Measurements from ENCODE around the gene SLC6A20.

Gene SLC6A20

DNA sequence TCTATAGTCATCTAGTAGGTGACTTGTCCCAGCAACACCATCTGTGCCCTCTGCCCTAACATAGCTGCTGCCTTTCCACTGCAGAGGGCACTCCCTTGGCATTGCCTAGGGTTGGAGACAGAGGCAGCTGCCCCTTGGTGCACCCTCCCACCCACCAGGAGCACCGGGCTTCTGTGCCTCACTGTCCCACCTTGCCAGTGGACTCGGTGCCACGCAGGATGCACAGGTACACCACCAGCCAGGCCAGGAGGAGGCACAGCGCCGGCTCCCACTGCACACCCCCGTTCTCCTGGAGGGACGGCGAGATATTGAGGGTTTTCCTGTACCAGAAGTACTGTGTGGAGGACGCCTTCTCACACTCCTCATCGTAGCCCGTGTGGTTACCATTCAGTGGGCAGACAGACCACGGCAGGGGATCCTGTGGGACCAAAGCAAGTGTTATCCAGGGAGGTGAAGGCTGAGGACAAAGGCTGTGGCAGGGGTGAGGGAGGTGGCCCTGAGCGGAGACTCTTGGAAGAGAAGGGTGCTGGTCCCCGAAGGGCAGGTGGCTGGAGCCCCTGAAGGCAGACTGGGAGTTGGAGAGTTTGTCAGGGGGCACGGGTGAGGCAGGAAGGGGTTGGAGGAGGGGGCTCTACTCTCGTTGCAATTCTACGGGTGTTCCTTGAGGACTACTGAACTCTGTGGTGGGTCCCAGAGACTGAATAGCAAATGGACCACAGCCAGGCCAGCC, 20.6 kb downstream of the SLC6A20 start:
- Mint-ChIP-seq H3K36me3 (no peaks in the 10 kb centered on the region), H3K4me1 (peaks cover 12% of the 10 kb centered on the region), H3K9me3 (no peaks in the 10 kb centered on the region), H3K4me3 (no peak overlapping the region), H3K27me3 (no peaks in the 10 kb centered on the region), H3K27ac (no peak overlapping the region)

- Mint-ChIP-seq H3K36me3 (no peaks in the 10 kb centered on the region), H3K27ac (no peak overlapping the region), H3K9me3 (no peaks in the 10 kb centered on the region), H3K4me3 (no peak overlapping the region), H3K27me3 (no peaks in the 10 kb centered on the region), H3K4me1 (peaks cover 12% of the 10 kb centered on the region)
These were observed 21.5 kb downstream of the SLC6A20 start for GRCh38 chr3:45774581-45775521.

DNA sequence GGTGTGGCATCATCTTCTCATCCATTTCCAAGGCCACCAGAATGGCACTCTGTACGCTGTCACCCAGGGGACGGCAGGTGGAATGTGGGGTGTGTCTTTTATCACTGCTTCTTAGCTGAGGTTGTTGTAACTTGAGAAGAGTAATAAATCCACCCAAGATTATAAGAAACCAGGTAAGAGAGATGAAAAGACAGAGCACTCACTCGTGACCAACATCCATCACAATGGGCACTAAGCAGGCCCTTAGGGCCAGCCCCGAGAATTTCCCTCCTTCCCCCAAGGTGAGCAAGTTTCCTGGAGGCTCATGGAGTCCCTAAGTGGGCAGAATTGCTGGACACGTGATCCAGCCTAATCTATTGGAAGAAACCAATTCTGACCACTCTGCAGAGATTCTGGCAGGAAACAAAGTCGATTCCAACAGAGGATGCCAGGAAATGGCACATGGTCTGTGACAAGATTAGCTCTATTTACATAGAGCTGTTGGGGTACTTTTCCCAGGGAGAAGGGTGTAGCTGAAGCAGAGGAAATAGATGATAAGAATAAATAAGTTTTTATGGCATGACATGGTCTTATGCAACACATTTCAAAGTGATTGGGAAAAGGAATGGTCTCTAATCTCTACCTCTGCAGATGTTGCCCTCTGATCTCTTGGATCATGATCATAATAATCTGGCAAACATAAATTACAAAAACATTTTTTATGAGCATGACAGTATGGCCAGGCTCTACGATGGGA, 22.5 kb downstream of the SLC6A20 start:
- Mint-ChIP-seq H3K9me3 (no peaks in the 10 kb centered on the region), H3K4me1 (peaks cover 12% of the 10 kb centered on the region), H3K4me3 (no peak overlapping the region), H3K27me3 (no peaks in the 10 kb centered on the region), H3K36me3 (no peaks in the 10 kb centered on the region), H3K27ac (no peak overlapping the region)

DNA sequence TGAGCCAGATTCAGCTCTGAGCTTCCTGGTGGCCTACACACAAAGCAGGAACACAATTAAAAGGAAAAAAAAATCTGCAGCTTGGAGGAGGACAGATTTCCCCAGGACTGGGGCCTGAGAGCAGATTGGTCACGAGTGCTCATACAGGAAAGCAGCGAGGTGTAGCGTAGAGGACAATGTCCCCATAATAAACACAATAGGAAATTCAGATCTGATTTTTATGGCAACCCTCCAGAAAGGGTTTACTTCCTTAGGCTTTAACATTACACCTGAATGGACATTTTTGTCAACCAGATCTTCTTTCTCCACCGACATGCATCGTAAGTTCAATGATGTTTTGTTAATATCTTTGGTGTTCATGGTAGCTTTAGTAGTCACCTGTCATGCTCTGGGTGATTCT, 23.3 kb downstream of the SLC6A20 start:
- H3K4me1 Mint-ChIP-seq, result peaks cover 12% of the 10 kb centered on the region
- H3K27ac Mint-ChIP-seq, result peak overlapping the region; percentile 11
- no peak overlapping the region for H3K4me3 Mint-ChIP-seq
- H3K27me3 Mint-ChIP-seq, result no peaks in the 10 kb centered on the region
- no peaks in the 10 kb centered on the region for H3K9me3 Mint-ChIP-seq
- H3K36me3 Mint-ChIP-seq, result no peaks in the 10 kb centered on the region

GRCh38 chr3:45772341-45773035, 23.8 kb downstream of the SLC6A20 start:
- Mint-ChIP-seq H3K36me3 (peaks cover 1% of the 10 kb centered on the region), H3K9me3 (peaks cover 2% of the 10 kb centered on the region), H3K4me3 (no peak overlapping the region), H3K27me3 (no peaks in the 10 kb centered on the region), H3K27ac (peak overlapping the region; percentile 11), H3K4me1 (peaks cover 12% of the 10 kb centered on the region)

GRCh38 chr3:45771831-45772230, 24.5 kb downstream of the SLC6A20 start:
- Mint-ChIP-seq H3K4me1 (peaks cover 12% of the 10 kb centered on the region), H3K27me3 (no peaks in the 10 kb centered on the region), H3K4me3 (no peak overlapping the region), H3K27ac (no peak overlapping the region), H3K36me3 (peaks cover 6% of the 10 kb centered on the region), H3K9me3 (peaks cover 6% of the 10 kb centered on the region)

GRCh38 chr3:45771166-45771775, 25.1 kb downstream of the SLC6A20 start:
- Mint-ChIP-seq H3K4me3 (no peak overlapping the region), H3K27ac (no peak overlapping the region), H3K27me3 (no peaks in the 10 kb centered on the region), H3K36me3 (peaks cover 6% of the 10 kb centered on the region), H3K4me1 (peaks cover 12% of the 10 kb centered on the region), H3K9me3 (peaks cover 6% of the 10 kb centered on the region)

DNA sequence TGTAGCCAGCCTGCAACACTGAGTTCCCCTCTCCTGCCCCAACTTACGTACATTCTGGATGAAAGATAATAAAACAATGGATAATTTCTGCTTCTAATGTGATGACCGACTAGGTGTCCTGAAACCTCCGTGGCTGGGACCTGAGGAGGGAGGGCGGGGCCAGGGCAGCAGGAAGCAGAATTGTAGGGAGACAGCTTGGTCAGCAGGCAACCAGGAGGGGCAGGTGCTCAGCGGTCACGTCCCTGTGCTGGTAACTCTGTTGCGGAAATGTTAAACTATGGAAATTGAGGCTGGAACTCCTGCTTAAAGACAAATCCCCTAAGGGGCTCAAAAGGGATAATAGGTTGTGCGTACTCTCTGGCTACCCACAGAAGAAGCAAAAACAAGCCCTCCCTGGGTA, 30.4 kb downstream of the SLC6A20 start:
- no peaks in the 10 kb centered on the region for H3K27me3 Mint-ChIP-seq
- H3K4me1 Mint-ChIP-seq, result no peaks in the 10 kb centered on the region
- H3K4me3 Mint-ChIP-seq, result no peak overlapping the region
- H3K27ac Mint-ChIP-seq, result no peak overlapping the region
- peaks cover 6% of the 10 kb centered on the region for H3K36me3 Mint-ChIP-seq
- H3K9me3 Mint-ChIP-seq, result peaks cover 6% of the 10 kb centered on the region

DNA sequence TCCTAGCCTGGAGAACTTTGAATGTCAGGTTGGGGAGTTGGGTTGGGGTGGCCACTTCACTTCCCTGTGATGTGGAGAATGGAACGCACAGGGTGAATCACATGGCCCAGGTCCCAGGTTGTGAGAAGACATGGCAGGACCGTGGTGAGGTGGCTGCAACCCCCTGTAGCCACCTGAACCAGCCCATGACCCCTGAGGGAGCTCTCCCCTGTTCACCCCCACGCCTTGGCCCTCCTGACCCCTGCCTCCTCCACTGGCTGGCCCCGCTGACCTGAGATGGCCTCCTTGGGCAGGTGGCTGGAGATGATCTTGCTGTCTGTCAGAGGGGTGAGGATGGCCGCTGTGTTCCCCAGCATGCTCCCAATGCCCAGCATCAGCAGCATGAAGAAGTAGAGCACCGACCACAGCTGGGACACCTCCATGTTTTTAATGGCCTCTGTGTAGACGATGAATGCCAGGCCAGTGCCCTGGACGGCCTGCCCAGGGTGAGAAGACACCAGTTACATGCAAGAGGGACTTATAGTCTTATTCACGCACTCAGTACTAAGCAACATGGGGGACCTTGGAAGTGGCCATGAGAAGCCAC, 31.0 kb downstream of the SLC6A20 start:
- Mint-ChIP-seq H3K4me1 (no peaks in the 10 kb centered on the region), H3K27me3 (no peaks in the 10 kb centered on the region), H3K9me3 (peaks cover 6% of the 10 kb centered on the region), H3K4me3 (no peak overlapping the region), H3K36me3 (peaks cover 6% of the 10 kb centered on the region), H3K27ac (no peak overlapping the region)

GRCh38 chr3:45763303-45763675, 33.0 kb downstream of the SLC6A20 start:
- Mint-ChIP-seq H3K4me3 (no peak overlapping the region), H3K27ac (no peak overlapping the region), H3K9me3 (peaks cover 6% of the 10 kb centered on the region), H3K27me3 (no peaks in the 10 kb centered on the region), H3K36me3 (peaks cover 6% of the 10 kb centered on the region), H3K4me1 (no peaks in the 10 kb centered on the region)

- no peak overlapping the region for H3K27ac Mint-ChIP-seq
- peaks cover 6% of the 10 kb centered on the region for H3K9me3 Mint-ChIP-seq
- no peaks in the 10 kb centered on the region for H3K4me1 Mint-ChIP-seq
- H3K4me3 Mint-ChIP-seq, result no peak overlapping the region
- H3K27me3 Mint-ChIP-seq, result no peaks in the 10 kb centered on the region
- H3K36me3 Mint-ChIP-seq, result peaks cover 6% of the 10 kb centered on the region
These were observed 33.6 kb downstream of the SLC6A20 start for GRCh38 chr3:45762647-45763302.

DNA sequence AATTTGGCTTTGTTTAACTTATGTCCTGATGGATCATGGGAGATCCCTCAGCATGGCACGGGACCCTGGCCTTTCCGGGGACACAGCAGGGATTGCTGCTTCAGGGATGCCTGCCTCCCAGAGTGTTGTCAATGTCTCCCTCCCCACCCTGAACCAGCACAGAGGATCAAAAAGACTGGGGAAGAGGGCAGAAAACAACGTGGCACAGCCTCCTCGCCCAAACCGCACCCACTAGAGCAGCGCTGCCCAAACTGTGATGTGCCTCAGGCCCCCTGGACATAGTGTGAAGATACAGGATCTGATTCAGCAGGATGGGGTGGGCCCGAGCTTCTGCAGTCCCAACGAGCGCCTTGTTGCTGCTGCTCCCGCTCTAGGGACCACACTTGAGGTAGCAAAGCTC, 34.5 kb downstream of the SLC6A20 start:
- Mint-ChIP-seq H3K27me3 (no peaks in the 10 kb centered on the region), H3K9me3 (no peaks in the 10 kb centered on the region), H3K36me3 (no peaks in the 10 kb centered on the region), H3K27ac (no peak overlapping the region), H3K4me1 (no peaks in the 10 kb centered on the region), H3K4me3 (no peak overlapping the region)

GRCh38 chr3:45760878-45761711, 35.2 kb downstream of the SLC6A20 start:
- H3K36me3 Mint-ChIP-seq, result no peaks in the 10 kb centered on the region
- H3K27me3 Mint-ChIP-seq, result no peaks in the 10 kb centered on the region
- no peak overlapping the region for H3K27ac Mint-ChIP-seq

More at GRCh38 chr3:45760878-45761711, 35.2 kb downstream of the SLC6A20 start:
- Mint-ChIP-seq H3K4me1 (no peaks in the 10 kb centered on the region), H3K9me3 (no peaks in the 10 kb centered on the region), H3K4me3 (no peak overlapping the region)
